Sciatic nerve (tissue), 2 donors: ENCODE data around the gene MYO5A. TPM values are rescaled to one million over a fixed set of nuclear protein-coding genes. Genes with fewer than 3 reads are reported as not detected.
"Not testable (repeated sequence)": the region's sequence is repeated elsewhere in the genome, so short reads cannot be mapped to it uniquely, and the experiment has no call there.

ENCODE experiments used
- ATAC-seq: fragments of 200-7000 bp; cut with Tn5 transposase; one replicate; pipeline ENCODE4 v1.9.1; 2020; ENCODE audit warnings: mild to moderate bottlenecking, moderate library complexity
- DNase-seq: peaks from one replicate; pipeline ENCODE4 v3.0.0-alpha.2; 2020; ENCODE audit warnings: low spot score
- intact Hi-C: fragments of 100-400 bp; cut with DNase I; formaldehyde crosslinking; loops from one replicate; pipeline ENCODE4 v1.14.2; 2022
- total RNA-seq: library from RNA; stranded (reverse); fragmentation: NEBNext Ultra II Directional; extraction: Animal tissue kit (Norgen Biotek cat#: 25700); gene quantifications from one replicate; pipeline ENCODE4 v1.2.1, GENCODE V29; 2021
- donor health status: DM: no; HTN: no; CAD: no.
- donor health status: DM: no; HTN: no; CAD: no.

MYO5A gene
- 30.2 TPM for total RNA-seq

GRCh38 chr15:52528564-52529340 lies at the start of gene MYO5A:
MYO5A (minus strand) TSS chr15:52528880; CDS start chr15:52528806, 74 bp downstream.
- intact Hi-C loops = no loop called here
- ATAC-seq (peak; percentile 84), DNase-seq (peak; percentile 77)

GRCh38 chr15:52576692-52577091 lies 48.0 kb upstream of the MYO5A start:
- ATAC-seq (no peak), DNase-seq (no peak)
- intact Hi-C loops = no loop called here

GRCh38 chr15:52575573-52575972 lies 46.9 kb upstream of the MYO5A start:
- DNase-seq, intact Hi-C loops, ATAC-seq: not testable (repeated sequence)

- intact Hi-C loops = no loop called here
- no peak for DNase-seq
- ATAC-seq = no peak
Measured at GRCh38 chr15:52575072-52575471, 46.4 kb upstream of the MYO5A start.

GRCh38 chr15:52574623-52575022 lies 45.9 kb upstream of the MYO5A start:
- intact Hi-C loops, DNase-seq, ATAC-seq: not testable (repeated sequence)

GRCh38 chr15:52568601-52569585 lies 40.2 kb upstream of the MYO5A start, which contains the start of gene ARPP19:
ARPP19 (minus strand) TSS chr15:52569030; CDS start chr15:52568892, 138 bp downstream.
- intact Hi-C loops = no loop called here
- DNase-seq (peak; percentile 89), ATAC-seq (peak; percentile 95)

- ATAC-seq = no peak
- no peak for DNase-seq
- intact Hi-C loops = no loop called here
Measured at GRCh38 chr15:52567871-52568600, 39.4 kb upstream of the MYO5A start.

GRCh38 chr15:52566889-52567288 lies 38.2 kb upstream of the MYO5A start:
- DNase-seq (no peak), ATAC-seq (no peak)
- intact Hi-C loops = no loop called here

GRCh38 chr15:52565417-52566358 lies 37.0 kb upstream of the MYO5A start:
- ATAC-seq, intact Hi-C loops, DNase-seq: not testable (repeated sequence)

- ATAC-seq (no peak), DNase-seq (no peak)
- intact Hi-C loops = no loop called here
Measured at GRCh38 chr15:52563501-52564060, 34.9 kb upstream of the MYO5A start.

- intact Hi-C loops = no loop called here
- DNase-seq (no peak), ATAC-seq (no peak)
Measured at GRCh38 chr15:52559575-52559974, 30.9 kb upstream of the MYO5A start.

- DNase-seq = no peak
- intact Hi-C loops = no loop called here
- ATAC-seq = no peak
Measured at GRCh38 chr15:52559022-52559421, 30.3 kb upstream of the MYO5A start.

- DNase-seq (no peak), ATAC-seq (no peak)
- intact Hi-C loops = no loop called here
Measured at GRCh38 chr15:52558196-52558595, 29.5 kb upstream of the MYO5A start.

- no peak for DNase-seq
- intact Hi-C loops = no loop called here
- ATAC-seq = no peak
Measured at GRCh38 chr15:52557274-52557641, 28.6 kb upstream of the MYO5A start.

GRCh38 chr15:52556524-52557273 lies 28.0 kb upstream of the MYO5A start:
- ATAC-seq (no peak), DNase-seq (no peak)
- intact Hi-C loops = no loop called here

GRCh38 chr15:52552303-52552702 lies 23.6 kb upstream of the MYO5A start:
- no peak for ATAC-seq
- intact Hi-C loops = no loop called here
- DNase-seq = no peak

- peak; percentile 60 for ATAC-seq
- intact Hi-C loops = no loop called here
- no peak for DNase-seq
Measured at GRCh38 chr15:52551762-52552161, 23.1 kb upstream of the MYO5A start.
